ENCODE measurements around the gene ACAA2. TPM values are rescaled to one million over a fixed set of nuclear protein-coding genes. Genes with fewer than 3 reads are reported as not detected.
"Not testable (repeated sequence)": the region's sequence is repeated elsewhere in the genome, so short reads cannot be mapped to it uniquely, and the experiment has no call there.

ACAA2 gene
- total and polyA plus RNA-seq, 2 experiments from 2014 or later, result 91.1 to 126 TPM

GRCh38 chr18:49794743-49795142 is 18.6 kb downstream of the ACAA2 start:
- peaks cover 7% of the 10 kb centered on the region; the same call in 1 of the 2 replicates for H3K4me1 ChIP-seq (ENCODE audit: insufficient read depth)
- H3K4me3 Mint-ChIP-seq, result no peak overlapping the region
- ATAC-seq, result no peak

GRCh38 chr18:49789560-49790134 is 23.7 kb downstream of the ACAA2 start:
- not testable (repeated sequence) for DNase-seq (ENCODE audit: low spot score); H3K4me3 Mint-ChIP-seq; H3K27ac ChIP-seq (ENCODE audit: low read depth); H3K9me3 Mint-ChIP-seq; H3K4me1 Mint-ChIP-seq; H3K4me2 ChIP-seq; H4K20me1 ChIP-seq (replicated peaks; ENCODE audit: insufficient read depth); H3K9me2 ChIP-seq (ENCODE audit: insufficient read depth); H3K4me1 ChIP-seq (ENCODE audit: insufficient read depth); H3K27me3 ChIP-seq (ENCODE audit: insufficient read depth); ATAC-seq; H2AFZ ChIP-seq; H3F3A ChIP-seq (replicated peaks; ENCODE audit: low read depth); H3K79me2 ChIP-seq (replicated peaks; ENCODE audit: insufficient read depth); H3K4me3 ChIP-seq; H3K27ac Mint-ChIP-seq; H3K27me3 Mint-ChIP-seq (ENCODE audit: insufficient read depth, low read depth, poor library complexity)
- H3K36me3 ChIP-seq (ENCODE audit: insufficient read depth), result peaks cover 74% of the 10 kb centered on the region
- H3K36me3 Mint-ChIP-seq (ENCODE audit: low read depth), result peaks cover 75% of the 10 kb centered on the region

More at GRCh38 chr18:49794743-49795142, 18.6 kb downstream of the ACAA2 start:
- no peaks in the 10 kb centered on the region for H3K27me3 ChIP-seq (ENCODE audit: insufficient read depth)
- H3K4me2 ChIP-seq, result no peak overlapping the region
- H2AFZ ChIP-seq, result no peak overlapping the region
- no peaks in the 10 kb centered on the region; the same call in 1 of the 2 replicates for H4K20me1 ChIP-seq (replicated peaks; ENCODE audit: insufficient read depth)
- Mint-ChIP-seq H3K27me3 (ENCODE audit: insufficient read depth, low read depth, poor library complexity) (no peaks in the 10 kb centered on the region), H3K4me1 (peaks cover 6% of the 10 kb centered on the region), H3K36me3 (ENCODE audit: low read depth) (peaks cover 83% of the 10 kb centered on the region), H3K27ac (no peak overlapping the region), H3K9me3 (peaks cover 16% of the 10 kb centered on the region)
- H3K79me2 ChIP-seq (replicated peaks; ENCODE audit: insufficient read depth), result no peaks in the 10 kb centered on the region
- H3F3A ChIP-seq (replicated peaks; ENCODE audit: low read depth), result no peaks in the 10 kb centered on the region
- peaks cover 52% of the 10 kb centered on the region for H3K36me3 ChIP-seq (ENCODE audit: insufficient read depth)
- H3K27ac ChIP-seq (ENCODE audit: low read depth), result no peak overlapping the region
- no peaks in the 10 kb centered on the region for H3K9me2 ChIP-seq (ENCODE audit: insufficient read depth)
- H3K4me3 ChIP-seq, result no peak overlapping the region
- no peak for DNase-seq (ENCODE audit: low spot score)
- TF ChIP-seq NANOG (IDR thresholded peaks at IDR 0.05; ENCODE audit: borderline replicate concordance) (no peak), CTCF (conservative IDR thresholded peaks at IDR 0.05; ENCODE audit: low read depth in 2 of 2) (no peak), ZNF331 (CRISPR knock-in tag; IDR thresholded peaks at IDR 0.05; ENCODE audit: low read depth) (no peak), ZNF114 (CRISPR knock-in tag; IDR thresholded peaks at IDR 0.05) (no peak)
- TF ChIP-seq, protein P1, sequence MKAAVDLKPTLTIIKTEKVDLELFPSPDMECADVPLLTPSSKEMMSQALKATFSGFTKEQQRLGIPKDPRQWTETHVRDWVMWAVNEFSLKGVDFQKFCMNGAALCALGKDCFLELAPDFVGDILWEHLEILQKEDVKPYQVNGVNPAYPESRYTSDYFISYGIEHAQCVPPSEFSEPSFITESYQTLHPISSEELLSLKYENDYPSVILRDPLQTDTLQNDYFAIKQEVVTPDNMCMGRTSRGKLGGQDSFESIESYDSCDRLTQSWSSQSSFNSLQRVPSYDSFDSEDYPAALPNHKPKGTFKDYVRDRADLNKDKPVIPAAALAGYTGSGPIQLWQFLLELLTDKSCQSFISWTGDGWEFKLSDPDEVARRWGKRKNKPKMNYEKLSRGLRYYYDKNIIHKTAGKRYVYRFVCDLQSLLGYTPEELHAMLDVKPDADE (IDR thresholded peaks at IDR 0.05), result no peak

GRCh38 chr18:49788327-49788898 is 24.9 kb downstream of the ACAA2 start:
- DNase-seq (ENCODE audit: low spot score), result no peak
- Histone ChIP-seq H3K4me2 (no peak overlapping the region), H3K9me2 (ENCODE audit: insufficient read depth) (no peaks in the 10 kb centered on the region), H3K36me3 (ENCODE audit: insufficient read depth) (peaks cover 72% of the 10 kb centered on the region), H3K27me3 (ENCODE audit: insufficient read depth) (no peaks in the 10 kb centered on the region), H3K27ac (ENCODE audit: low read depth) (no peak overlapping the region), H2AFZ (no peak overlapping the region), H3F3A (replicated peaks; ENCODE audit: low read depth) (no peaks in the 10 kb centered on the region), H3K4me3 (no peak overlapping the region), H4K20me1 (replicated peaks; ENCODE audit: insufficient read depth) (peaks cover 3% of the 10 kb centered on the region), H3K79me2 (replicated peaks; ENCODE audit: insufficient read depth) (no peaks in the 10 kb centered on the region), H3K4me1 (ENCODE audit: insufficient read depth) (no peaks in the 10 kb centered on the region)
- H3K27me3 Mint-ChIP-seq (ENCODE audit: insufficient read depth, low read depth, poor library complexity), result no peaks in the 10 kb centered on the region
- H3K36me3 Mint-ChIP-seq (ENCODE audit: low read depth), result peaks cover 78% of the 10 kb centered on the region
- no peak for ATAC-seq
- no peaks in the 10 kb centered on the region for H3K9me3 Mint-ChIP-seq
- H3K4me3 Mint-ChIP-seq, result no peak overlapping the region
- H3K4me1 Mint-ChIP-seq, result no peaks in the 10 kb centered on the region
- H3K27ac Mint-ChIP-seq, result no peak overlapping the region
- no peak for TF ChIP-seq REST (IDR thresholded peaks at IDR 0.05; ENCODE audit: unreplicated experiment)
- TF ChIP-seq JUNB (IDR thresholded peaks at IDR 0.05; ENCODE audit: unreplicated experiment), result no peak
- TF ChIP-seq CTCF (conservative IDR thresholded peaks at IDR 0.05; ENCODE audit: low read depth in 2 of 2), result no peak
- TF ChIP-seq ZNF331 (CRISPR knock-in tag; IDR thresholded peaks at IDR 0.05; ENCODE audit: low read depth), result no peak
- TF ChIP-seq CREB1 (CRISPR knock-in tag; IDR thresholded peaks at IDR 0.05; ENCODE audit: low read depth), result no peak
- TF ChIP-seq STAT1 (IDR thresholded peaks at IDR 0.05; ENCODE audit: unreplicated experiment), result no peak

Data from GM23338 (cell line).